Parathyroid adenoma (tissue), 2 donors: ENCODE measurements around the gene KATNIP.

ENCODE experiments used
- H2AFZ ChIP-seq: fragments of 300-600 bp; sonication (generic); one replicate; pipeline ENCODE4 v1.7.0; 2017; ENCODE audit warnings: antibody characterized with exemption, mild to moderate bottlenecking
- H3K27ac ChIP-seq: fragments of 300-600 bp; sonication (generic); one replicate; pipeline ENCODE4 v1.7.0; 2017
- H3K27me3 ChIP-seq: fragments of 300-600 bp; sonication (generic); one replicate; pipeline ENCODE4 v1.7.0; 2017; ENCODE audit warnings: low read length; ENCODE audit not compliant: control insufficient read depth, insufficient read depth
- H3K36me3 ChIP-seq: fragments of 300-600 bp; sonication (generic); one replicate; pipeline ENCODE4 v1.7.0; 2017; ENCODE audit warnings: low read length; ENCODE audit not compliant: control insufficient read depth, insufficient read depth
- H3K4me1 ChIP-seq: fragments of 300-600 bp; sonication (generic); one replicate; pipeline ENCODE4 v1.7.0; 2017; ENCODE audit warnings: control low read depth
- H3K4me2 ChIP-seq: fragments of 300-600 bp; sonication (generic); one replicate; pipeline ENCODE4 v1.7.0; 2017; ENCODE audit warnings: low read length
- H3K4me3 ChIP-seq: fragments of 300-600 bp; sonication (generic); one replicate; pipeline ENCODE4 v1.7.0; 2017; ENCODE audit warnings: low read depth, low read length
- H3K79me2 ChIP-seq: fragments of 300-600 bp; sonication (generic); one replicate; pipeline ENCODE4 v1.7.0; 2017; ENCODE audit warnings: control low read depth
- H3K9ac ChIP-seq: fragments of 300-600 bp; sonication (generic); one replicate; pipeline ENCODE4 v1.7.0; 2017; ENCODE audit warnings: mild to moderate bottlenecking
- H3K9me3 ChIP-seq: fragments of 300-600 bp; sonication (generic); one replicate; pipeline ENCODE4 v1.7.0; 2017; ENCODE audit warnings: low read length; ENCODE audit not compliant: control insufficient read depth
- CTCF ChIP-seq: fragments of 300-600 bp; sonication (generic); IDR thresholded peaks from one replicate; pipeline ENCODE4 v1.7.0; 2017; ENCODE audit warnings: antibody characterized with exemption, mild to moderate bottlenecking
- donor health status: primary hyperparathyroidism.

KATNIP gene

GRCh38 chr16:27598220-27598619 is 48.3 kb downstream of the KATNIP start:
- Histone ChIP-seq H3K9me3 (no peaks in the 10 kb centered on the region), H3K9ac (no peak overlapping the region), H2AFZ (no peak overlapping the region), H3K4me1 (no peaks in the 10 kb centered on the region), H3K36me3 (no peaks in the 10 kb centered on the region), H3K27me3 (no peaks in the 10 kb centered on the region), H3K79me2 (peaks cover 3% of the 10 kb centered on the region), H3K27ac (no peak overlapping the region), H3K4me3 (no peak overlapping the region), H3K4me2 (no peak overlapping the region)
- TF ChIP-seq CTCF, result no peak

GRCh38 chr16:27598931-27599565 is 49.1 kb downstream of the KATNIP start:
- Histone ChIP-seq H3K27ac (no peak overlapping the region), H3K4me2 (no peak overlapping the region), H3K27me3 (no peaks in the 10 kb centered on the region), H3K36me3 (no peaks in the 10 kb centered on the region), H3K9ac (no peak overlapping the region), H3K9me3 (no peaks in the 10 kb centered on the region), H3K4me1 (no peaks in the 10 kb centered on the region), H3K4me3 (no peak overlapping the region), H2AFZ (no peak overlapping the region), H3K79me2 (peaks cover 3% of the 10 kb centered on the region)
- TF ChIP-seq CTCF, result no peak

GRCh38 chr16:27599606-27600005 is 49.7 kb downstream of the KATNIP start:
- H3K79me2 ChIP-seq, result no peaks in the 10 kb centered on the region
- no peaks in the 10 kb centered on the region for H3K4me1 ChIP-seq
- no peak for TF ChIP-seq CTCF
- no peak overlapping the region for H2AFZ ChIP-seq
- no peaks in the 10 kb centered on the region for H3K36me3 ChIP-seq
- H3K9ac ChIP-seq, result no peak overlapping the region
- no peaks in the 10 kb centered on the region for H3K9me3 ChIP-seq
- no peak overlapping the region for H3K27ac ChIP-seq
- H3K4me2 ChIP-seq, result no peak overlapping the region
- H3K27me3 ChIP-seq, result no peaks in the 10 kb centered on the region
- no peak overlapping the region for H3K4me3 ChIP-seq
